ENCODE results near the gene TSHZ1.

DNA sequence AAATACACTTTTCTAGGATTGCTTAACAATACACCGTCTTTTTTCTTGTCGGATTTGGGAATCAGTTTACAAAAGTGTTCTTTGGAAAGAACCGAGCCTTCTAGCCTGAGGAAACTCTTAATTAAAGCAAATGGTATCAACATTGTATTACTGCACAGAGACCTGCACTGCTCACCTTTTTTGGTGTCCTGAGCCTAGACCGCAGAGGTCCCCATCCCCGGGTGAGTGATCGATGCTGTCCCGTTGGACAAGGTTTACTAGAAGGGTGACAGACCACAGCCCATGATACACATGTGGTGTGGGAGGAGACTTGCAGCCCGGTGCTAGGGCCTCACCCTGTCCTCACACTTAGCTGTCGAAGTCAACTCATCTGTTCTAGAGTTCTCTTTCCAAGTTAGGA lies 55.3 kb downstream of the TSHZ1 start:
- no peak for TF ChIP-seq POLR2A (IDR thresholded peaks at IDR 0.05)
- TF ChIP-seq, protein P1, sequence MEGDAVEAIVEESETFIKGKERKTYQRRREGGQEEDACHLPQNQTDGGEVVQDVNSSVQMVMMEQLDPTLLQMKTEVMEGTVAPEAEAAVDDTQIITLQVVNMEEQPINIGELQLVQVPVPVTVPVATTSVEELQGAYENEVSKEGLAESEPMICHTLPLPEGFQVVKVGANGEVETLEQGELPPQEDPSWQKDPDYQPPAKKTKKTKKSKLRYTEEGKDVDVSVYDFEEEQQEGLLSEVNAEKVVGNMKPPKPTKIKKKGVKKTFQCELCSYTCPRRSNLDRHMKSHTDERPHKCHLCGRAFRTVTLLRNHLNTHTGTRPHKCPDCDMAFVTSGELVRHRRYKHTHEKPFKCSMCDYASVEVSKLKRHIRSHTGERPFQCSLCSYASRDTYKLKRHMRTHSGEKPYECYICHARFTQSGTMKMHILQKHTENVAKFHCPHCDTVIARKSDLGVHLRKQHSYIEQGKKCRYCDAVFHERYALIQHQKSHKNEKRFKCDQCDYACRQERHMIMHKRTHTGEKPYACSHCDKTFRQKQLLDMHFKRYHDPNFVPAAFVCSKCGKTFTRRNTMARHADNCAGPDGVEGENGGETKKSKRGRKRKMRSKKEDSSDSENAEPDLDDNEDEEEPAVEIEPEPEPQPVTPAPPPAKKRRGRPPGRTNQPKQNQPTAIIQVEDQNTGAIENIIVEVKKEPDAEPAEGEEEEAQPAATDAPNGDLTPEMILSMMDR (IDR thresholded peaks at IDR 0.05), result no peak

Data from esophagus squamous epithelium (tissue), 4 donors.